NCI-H1048 (cell line): ENCODE measurements around the gene APP.
"Not testable (repeated sequence)": the region's sequence is repeated elsewhere in the genome, so short reads cannot be mapped to it uniquely, and the experiment has no call there.

Experiments used
- DNase-seq: peaks from one replicate; lab custom pipeline; 2025; lab: John Stamatoyannopoulos, UW

The APP gene

DNA sequence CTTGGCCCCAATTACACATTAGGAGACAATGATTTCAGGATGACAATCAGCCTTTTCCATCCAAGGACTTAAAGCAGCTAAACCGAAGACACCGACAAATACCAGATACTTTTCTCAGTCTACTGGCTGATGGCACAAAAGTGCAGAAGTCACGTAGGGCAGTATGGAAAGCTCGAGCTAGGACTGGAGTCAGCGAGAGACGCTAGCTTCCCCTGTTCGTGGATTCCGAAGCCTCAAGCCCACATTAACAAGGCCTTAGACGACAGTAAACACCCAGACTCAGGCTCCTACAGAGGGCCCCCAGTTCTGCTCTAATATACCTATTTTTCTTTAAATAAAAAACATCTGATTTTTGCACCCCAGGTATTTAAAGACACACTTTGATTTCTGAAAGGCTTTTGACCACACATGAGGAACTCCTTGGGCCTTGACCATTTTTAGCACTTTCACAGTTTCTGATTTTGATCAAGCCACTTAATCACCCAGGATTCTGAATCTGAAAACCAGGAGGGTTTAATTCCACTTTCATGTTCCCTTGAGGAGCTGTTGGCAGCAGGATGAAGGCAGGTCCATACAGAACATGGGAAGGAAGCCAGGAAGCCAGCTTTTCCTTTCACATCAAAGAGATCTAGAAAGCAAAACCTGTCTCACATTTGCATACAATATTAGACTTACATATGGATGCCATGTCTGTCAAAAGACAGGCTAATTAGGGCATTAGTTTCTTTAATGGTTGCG is 231.7 kb downstream of the APP start:
- no peak for DNase-seq

DNA sequence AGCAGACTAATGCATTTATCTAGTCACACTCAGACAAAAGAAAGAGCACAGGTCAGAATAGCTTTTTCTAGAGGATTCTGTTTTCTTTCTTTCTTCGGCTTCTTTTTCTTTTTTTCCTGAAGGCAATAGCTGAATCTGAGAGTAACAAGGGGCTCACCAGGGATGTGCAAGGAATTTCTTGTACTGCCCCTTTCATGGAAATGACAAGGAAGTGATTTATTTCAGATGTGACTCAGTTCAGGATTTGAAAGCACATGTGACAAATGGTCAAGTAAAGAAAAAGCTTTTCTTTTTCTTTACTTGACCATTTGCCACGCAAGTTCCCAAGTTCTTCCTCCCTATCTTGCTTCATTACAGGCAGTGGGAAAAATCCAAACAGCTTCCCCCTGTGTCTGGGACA is 233.8 kb downstream of the APP start:
- no peak for DNase-seq

DNA sequence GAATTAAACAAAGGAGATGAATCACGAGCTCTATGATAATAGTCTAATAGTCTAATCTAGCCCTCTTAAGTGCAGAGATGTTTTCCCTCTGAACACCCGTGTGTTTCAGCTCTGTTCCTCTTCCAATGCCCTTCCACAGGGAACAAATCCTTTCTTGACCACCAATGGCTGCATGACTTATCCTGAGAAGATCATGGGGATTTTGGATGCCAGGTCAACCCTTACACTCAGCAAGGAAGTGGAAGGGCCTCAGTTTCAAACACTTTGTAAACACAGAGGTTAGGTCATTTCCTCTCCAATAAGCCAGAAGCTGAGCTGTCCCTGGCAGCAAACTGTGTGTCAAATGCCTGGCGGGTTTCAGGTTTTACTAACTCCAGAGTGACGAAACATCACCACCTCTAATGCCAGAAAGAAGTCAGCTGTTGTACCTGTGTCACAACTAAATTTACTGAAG is 235.8 kb downstream of the APP start:
- no peak for DNase-seq

DNA sequence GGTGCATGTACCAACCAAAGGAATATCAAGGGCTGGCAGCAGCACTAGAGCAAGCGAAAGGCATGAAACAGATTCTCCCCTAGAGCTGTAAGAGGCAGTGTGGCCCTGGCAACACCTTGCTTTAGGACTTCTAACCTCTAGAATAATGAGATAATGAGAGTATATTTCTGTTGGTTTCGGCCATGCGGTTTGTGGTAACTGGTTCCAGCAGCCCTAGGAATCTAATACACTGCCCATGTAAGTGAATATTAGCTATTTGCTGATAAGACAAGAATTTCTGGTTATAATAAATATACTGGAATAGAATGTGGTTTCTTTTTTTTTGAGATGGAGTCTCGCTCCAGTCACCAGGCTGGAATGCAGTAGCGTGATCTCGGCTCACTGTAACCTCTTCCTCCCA is 236.4 kb downstream of the APP start:
- no peak for DNase-seq

DNA sequence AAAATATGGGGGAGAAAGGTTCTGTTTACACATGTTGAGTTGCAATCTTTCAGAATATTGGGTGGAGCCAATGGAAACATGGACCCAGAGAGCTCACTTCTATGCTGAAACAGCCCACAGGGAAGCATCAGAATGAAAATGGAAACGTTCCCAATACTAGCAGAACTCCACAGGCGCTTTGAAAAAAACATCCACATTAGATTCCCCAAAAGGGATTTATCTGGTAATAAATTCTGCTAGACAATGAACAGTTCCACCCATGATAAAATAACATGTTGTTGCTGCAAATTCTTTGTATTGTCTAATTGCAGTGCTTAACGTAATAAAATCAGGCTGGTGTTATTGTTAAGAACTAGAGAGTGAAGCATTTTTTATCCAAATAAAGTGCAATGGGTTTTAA is 238.8 kb downstream of the APP start:
- DNase-seq: no peak

DNA sequence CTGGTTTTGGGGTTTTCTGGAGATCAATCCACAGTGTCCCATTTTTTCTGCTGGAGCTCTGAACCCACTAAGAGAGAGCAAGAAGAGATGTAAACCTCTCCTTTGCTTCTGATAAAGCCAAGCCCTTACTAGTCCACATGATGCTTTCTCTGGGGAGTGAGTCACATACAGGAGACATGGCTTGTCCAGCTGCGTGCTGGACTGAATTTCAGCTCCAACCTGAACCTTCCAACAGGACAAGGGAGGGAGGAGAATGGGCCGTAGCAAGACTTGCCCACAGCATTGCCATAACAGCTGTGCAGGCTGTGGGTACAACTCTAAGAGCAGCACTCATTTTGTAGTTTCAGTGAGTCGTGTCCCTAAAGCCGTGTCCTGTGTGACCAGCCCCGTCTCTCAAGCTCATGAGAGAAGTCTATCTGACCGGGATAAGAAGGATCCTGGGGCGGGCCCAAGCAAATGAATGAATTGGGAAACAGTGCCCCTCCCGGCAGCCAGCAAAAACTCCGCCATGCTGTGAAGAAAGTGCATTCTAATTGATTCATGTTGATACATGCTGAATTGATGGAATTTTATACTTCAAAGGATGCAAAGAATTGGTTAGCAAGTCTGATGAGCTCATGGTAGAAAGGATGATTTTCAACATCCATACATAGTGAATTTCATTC is 240.6 kb downstream of the APP start:
- DNase-seq: no peak

DNA sequence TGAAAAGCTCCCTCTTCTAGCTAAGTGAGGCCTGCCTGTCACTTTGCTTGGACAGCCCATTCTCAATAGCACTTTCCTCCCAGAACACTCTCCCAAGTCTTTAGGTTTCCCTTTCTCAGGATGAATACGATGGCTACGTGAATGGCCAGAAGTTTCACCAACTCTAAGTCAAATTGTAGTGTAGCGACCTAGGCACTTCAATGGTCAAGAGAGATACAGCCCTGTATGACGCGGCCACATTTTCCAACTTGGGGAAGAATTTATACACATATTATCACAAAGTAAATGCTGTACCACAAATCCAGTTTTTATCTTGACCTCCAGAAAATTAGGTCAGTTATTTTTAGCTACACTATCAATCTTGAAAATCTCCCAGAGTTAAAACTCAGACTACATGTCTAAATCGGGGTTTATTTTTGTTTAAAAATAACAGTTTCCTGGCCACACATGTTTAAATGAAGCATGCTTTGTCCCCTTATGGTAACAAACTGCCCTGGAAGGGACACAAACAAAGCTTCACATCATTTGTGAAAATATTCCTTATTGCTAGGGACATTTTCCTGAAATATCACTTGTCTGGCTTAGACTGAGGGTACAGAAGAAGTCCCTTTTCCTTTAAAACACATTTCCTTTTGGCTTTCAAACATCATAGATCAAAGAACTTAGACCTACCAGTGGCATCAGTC is 243.2 kb downstream of the APP start:
- no peak for DNase-seq

DNA sequence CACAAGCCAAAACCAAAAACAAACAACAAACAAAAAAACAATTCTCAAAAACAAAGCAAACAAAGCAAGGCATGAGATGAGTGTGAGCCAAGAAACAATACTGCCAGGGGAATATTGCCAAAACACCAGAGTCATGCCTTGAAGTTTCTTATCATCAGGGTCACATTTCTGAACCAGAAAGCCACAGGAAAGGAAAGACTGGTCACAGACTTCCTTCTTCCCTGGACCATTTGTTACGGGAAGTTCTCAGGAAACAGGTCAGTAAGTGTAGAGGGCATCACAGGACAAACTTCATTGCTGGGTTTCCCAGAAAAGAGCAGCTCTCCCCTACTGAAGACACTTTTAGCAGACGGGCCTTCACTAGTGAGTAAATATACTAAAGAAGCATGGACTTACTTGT is 244.6 kb downstream of the APP start:
- no peak for DNase-seq

DNA sequence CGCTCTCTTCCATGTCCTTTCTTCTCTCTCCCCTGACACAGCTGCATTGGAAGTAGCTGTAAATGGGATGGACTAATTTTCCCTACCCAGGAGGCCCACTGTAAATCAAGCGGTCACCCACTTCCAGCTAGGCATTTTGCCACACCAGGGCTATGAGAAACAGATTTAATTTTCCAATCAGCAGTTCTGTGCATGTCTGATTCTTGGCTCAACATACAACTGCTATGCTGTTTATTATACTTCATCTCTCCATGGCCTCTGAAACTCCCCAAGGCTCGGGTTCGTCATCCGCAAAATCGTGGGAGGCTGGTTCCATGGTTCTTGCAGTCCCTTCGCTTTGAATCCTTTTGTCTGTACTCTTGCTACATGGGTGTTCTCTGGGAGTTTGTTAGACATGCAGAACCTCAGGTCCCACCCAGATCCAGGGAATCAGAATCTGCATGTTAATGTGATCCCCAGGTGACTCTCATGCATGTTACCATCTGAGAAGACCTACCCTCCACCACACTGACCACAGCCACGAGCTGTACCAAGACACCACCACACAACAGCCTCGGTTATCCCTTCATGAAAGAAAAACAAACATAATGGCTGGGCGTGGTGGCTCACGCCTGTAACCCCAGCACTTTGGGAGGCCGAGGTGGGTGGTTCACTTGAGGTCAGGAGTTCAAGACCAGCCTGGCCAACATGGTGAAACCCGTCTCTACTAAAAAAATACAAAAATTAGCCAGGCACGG is 245.3 kb downstream of the APP start:
- DNase-seq: no peak

DNA sequence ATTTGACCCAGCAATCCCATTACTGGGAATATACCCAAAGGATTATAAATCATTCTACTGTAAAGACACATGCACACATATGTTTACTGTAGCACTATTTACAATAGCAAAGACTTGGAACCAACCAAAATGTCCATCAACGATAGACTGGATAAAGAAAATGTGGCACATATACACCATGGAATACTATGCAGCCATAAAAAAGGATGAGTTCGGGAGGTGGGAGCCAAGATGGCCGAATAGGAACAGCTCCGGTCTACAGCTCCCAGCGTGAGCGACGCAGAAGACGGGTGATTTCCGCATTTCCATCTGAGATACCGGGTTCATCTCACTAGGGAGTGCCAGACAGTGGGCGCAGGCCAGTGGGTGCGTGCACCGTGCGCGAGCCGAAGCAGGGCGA is 252.4 kb downstream of the APP start:
- not testable (repeated sequence) for DNase-seq

DNA sequence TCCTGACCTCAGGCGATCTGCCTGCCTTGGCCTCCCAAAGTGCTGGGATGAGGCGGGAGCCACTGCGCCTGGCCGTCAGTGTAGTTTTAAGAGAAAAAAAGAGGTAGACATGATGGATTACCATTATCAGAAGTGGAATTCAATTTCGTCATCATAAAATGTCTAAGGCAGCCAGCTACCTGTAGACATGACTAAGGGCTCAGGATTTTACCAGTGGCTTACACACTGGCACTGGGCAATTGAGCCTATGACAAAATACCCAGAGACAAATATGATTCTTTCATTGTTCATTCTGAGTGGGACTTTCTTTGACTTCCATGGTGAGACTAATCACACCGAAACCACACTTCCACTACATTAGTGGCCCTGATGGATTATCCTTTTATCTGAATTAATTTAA is 254.3 kb downstream of the APP start:
- no peak for DNase-seq

DNA sequence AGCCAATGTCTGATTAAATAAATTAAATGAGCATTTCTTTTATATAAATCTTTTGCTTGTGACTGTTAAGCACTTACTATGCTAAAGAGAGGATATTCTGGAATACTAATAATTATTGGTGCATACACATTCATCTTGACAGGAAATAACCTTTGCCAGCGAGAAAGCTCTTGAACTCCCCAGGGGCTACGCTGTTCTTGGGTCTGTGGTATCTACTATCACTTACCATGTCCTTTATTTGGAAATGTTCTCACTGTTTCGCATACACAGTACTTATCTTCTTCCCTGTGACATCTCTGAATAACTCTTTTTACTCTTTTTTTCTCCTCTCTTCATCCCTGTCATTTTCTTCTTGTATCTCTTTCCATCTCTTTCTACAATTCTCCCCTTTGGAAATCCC is 257.1 kb downstream of the APP start:
- DNase-seq: no peak

DNA sequence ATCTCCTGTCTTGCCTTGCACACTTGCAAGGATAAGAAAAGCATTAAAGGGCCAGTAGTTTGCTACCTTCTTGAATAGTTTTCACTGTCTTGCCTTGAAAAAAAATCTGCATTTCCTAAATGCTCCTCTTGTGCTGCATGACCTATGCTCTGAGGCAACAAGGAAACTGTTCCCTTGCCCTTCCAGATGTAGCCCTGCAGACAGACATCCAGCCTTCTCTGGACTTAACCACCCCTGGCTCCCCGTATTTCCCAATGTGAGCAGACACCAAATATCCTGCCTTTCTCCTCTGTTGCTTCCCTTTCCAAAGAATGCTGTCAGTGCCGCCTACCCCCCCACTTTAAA is 258.2 kb downstream of the APP start:
- no peak for DNase-seq

DNA sequence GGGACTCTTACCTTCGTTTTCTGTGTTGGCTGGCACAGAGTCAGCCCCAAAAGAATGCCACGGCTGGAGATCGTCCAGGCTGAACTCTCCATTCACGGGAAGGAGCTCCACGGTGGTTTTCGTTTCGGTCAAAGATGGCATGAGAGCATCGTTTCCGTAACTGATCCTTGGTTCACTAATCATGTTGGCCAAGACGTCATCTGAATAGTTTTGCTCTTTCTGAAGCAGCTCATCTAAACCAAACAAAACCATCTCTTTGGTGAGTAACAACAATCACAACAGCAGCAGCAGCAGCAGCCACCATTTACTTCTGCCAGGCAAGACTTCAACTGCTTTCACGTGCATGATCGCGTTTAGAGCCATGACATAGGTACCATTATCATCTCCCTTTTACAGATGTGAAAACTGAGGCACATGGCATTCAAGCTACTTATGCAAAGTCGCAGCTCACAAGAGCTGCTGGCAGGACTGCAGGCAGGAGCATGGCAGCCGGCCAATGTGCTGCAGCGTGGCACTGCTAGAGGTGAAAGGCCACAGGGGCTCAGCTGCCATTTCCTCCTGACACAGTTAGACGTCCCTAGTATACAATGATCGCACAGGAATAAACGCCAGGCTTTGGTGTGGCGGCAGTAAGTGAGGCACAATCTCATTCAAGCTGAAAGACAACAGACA is 258.7 kb downstream of the APP start:
- no peak for DNase-seq

DNA sequence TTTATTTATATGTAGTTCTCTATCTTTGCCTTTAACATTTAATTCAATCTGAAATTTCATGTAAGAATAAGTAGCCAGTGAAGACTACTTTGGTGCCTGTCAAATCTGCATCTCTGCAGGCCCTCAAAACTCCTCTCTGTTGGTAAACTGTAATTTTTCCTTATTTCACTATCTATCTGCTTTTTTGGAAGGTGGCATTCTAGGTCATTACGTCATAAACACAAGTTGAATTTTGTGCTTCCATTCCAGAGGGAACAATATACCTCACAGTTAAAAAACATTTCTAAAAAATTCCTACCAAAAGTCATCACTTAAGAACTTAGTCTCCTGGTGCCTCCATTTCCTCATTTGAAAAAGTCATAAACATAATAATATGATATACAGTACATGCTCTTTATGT is 259.8 kb downstream of the APP start:
- DNase-seq: no peak

DNA sequence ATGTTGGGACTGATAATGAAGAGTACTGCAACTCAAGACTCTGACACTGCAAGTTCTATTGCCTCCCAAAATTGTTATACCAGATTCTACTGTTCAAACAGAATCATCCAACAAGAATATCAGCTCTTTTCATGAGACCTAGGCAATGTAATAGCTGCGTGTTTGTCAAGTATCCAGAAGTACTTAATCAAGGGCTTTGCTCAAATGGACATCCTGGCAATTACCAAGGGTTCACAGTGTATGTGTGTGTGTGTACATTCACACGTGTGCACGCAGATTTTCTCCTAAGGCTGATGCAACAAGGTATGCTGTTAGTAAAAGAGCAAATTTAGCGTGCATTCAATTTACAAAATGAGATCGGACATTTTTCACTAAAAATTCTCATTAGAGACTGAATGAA is 261.2 kb downstream of the APP start:
- no peak for DNase-seq

DNA sequence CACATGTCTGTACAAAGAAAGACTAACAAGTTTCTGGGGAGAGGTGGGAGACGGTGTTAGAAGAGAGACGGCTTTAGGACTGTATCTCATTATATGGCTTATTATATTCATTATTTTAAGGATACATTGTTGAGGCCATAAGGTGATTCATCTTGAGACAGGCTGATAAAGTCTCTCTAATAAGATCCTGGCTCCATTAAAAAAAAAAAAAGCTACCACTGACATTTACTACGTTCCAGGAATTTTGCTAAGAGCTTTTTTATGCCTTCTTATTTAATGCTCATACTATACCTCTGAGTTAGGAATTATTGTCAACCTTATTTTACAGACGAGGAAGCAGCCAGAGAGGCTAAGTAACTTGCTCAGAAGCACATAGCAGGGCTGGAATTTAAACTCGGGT is 262.1 kb downstream of the APP start:
- no peak for DNase-seq

DNA sequence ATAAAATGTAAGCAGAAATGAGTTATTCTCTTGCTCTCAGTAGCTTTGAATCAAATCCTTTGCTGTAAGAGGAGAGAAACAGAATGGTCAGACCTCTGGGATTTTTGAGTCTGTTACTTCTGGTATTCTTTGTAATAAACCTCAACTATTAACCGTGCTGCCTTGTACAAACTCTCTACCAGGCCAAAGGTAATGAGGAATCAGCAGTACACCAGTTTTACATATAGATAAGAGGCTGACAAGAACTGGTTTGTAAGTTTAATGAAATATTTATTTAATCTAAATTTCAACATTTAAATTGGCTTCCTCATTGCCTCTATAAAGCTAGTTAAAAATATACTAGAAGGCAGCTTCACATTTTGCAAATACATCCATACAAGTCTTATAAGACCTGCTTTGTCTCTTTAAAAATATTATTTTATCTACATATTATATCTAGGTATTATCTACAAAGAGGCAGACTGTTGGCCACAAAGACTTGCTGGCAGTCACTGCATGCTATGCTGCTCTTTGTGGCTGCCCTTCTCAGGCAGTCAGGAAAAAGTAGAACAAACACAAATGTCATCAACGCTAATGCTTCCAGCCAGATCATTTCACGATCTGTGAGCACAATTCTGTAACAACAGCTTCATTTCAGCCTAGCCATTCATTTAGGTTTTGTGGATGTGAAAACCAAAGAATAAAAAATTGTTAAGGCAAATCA is 262.8 kb downstream of the APP start:
- no peak for DNase-seq

DNA sequence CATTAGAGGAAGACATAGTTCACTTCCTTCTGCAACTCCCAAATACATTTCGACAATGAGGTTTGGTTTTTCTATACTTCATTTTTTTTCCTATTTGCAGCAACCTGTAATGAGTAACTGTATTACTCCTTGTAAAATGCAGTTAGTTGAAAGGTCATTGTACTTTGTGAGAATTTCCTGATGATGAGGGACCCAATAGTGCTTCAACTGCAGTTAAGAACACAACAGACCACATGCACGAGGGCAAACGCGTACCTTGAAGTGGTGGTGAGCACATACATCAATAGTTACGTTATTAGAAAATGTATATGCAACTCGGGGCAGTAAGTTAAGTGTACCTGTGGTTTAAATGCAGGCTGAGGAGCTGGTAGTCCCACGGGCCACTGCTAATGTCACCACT is 264.0 kb downstream of the APP start:
- no peak for DNase-seq

DNA sequence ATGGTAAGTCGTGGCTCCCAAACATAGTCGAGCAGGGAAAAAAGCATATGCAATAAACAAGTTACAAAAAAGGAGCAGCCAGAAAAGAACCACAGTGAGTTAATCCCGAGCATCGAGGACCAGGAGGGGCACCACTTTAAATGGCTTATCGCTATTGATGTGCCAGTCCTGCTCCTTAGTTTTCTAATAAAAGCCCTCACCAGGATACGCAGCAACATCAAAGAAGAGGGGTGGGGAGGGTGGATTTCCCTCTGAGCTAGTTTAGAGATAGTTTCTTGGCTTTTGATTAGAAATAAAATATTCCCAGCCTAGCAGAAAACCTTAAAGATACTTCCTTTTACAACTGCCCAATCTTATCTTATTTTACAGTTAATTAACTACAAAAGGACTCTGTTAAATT is 265.4 kb downstream of the APP start:
- no peak for DNase-seq

DNA sequence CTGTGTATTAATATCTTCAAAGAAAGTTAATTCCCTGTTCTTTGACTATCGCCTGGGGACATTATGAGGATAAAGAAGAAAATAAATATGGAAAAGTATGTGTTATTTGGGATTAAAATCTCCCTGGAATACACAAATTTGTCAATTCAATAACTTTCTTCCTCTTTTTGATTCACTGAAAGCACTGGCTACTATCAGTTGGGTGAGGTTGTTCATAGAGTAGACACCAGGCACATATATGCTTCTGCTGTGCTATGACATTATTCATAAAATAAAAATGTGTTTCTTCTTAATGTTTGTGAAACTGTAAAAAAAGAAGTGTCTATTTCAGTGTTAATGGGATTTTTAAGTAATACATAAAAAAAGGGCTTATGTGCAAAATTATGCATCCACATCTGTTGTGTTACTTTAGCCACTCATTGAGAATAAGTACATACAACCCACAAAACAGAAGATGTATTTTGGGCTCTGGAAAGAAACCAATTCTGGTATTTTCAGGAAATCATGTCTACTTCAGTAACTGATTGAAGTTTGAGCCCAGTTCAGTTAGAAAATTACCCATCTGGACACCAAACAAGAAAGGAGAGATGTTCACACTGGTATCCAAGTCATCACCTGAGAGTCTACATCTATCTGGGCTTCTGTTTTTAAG is 266.4 kb downstream of the APP start:
- no peak for DNase-seq
